Small intestine (tissue), 7 donors: Measurements from ENCODE around the gene SH3PXD2B. TPM values are rescaled to one million over a fixed set of nuclear protein-coding genes. Genes with fewer than 3 reads are reported as not detected.
"Not testable (repeated sequence)": the region's sequence is repeated elsewhere in the genome, so short reads cannot be mapped to it uniquely, and the experiment has no call there.

Experiments
- DNase-seq, 2 donors: peaks; one replicate each; pipeline versions ENCODE4 v3.0.0 to v3.0.0-alpha.2; 2013
- FAIRE-seq: peaks from 2 replicates; lab custom pipeline; 2012; peaks lifted over from hg19 to GRCh38; lab: Jason Lieb, UNC
- H3K27ac ChIP-seq, 3 donors: one replicate each; pipeline ENCODE4 v1.5.1; 2013; ENCODE audit warnings: low read length in 2 of 3, mild to moderate bottlenecking in 2 of 3, control low read depth in 1 of 3, inconsistent platforms in 1 of 3, low read depth in 1 of 3, moderate library complexity in 1 of 3
- H3K27me3 ChIP-seq, 3 donors: one replicate each; pipeline ENCODE4 v1.6.1; 2013; ENCODE audit warnings: low read length in 3 of 3, inconsistent platforms in 1 of 3; ENCODE audit not compliant: control insufficient read depth in 3 of 3, insufficient read depth in 3 of 3
- H3K36me3 ChIP-seq, 3 donors: one replicate each; pipeline ENCODE4 v1.6.1; 2013; ENCODE audit warnings: low read length in 3 of 3, inconsistent platforms in 1 of 3, low read depth in 1 of 3, mild to moderate bottlenecking in 1 of 3, moderate library complexity in 1 of 3; ENCODE audit not compliant: control insufficient read depth in 3 of 3, insufficient read depth in 2 of 3
- H3K4me1 ChIP-seq, 3 donors: one replicate each; pipeline ENCODE4 v1.6.1; 2013; ENCODE audit warnings: low read length in 2 of 3, inconsistent platforms in 1 of 3, low read depth in 1 of 3, mild to moderate bottlenecking in 1 of 3, moderate library complexity in 1 of 3; ENCODE audit not compliant: control insufficient read depth in 3 of 3, insufficient read depth in 2 of 3
- H3K4me3 ChIP-seq, 3 donors: one replicate each; pipeline ENCODE4 v1.5.1; 2013; ENCODE audit warnings: low read length in 3 of 3, control low read depth in 1 of 3, inconsistent platforms in 1 of 3, low read depth in 1 of 3, mild to moderate bottlenecking in 1 of 3, moderate library complexity in 1 of 3
- H3K9me3 ChIP-seq, 2 donors: one replicate each; pipeline ENCODE4 v1.6.1; 2013; ENCODE audit warnings: low read depth in 1 of 2, low read length in 1 of 2; ENCODE audit not compliant: control insufficient read depth in 2 of 2, insufficient read depth in 1 of 2
- WGBS, 3 donors: extraction: QIAGEN DNeasy Blood & Tissue Kit; methylation state at CpG; one replicate each; pipeline ENCODE4 v1.1.7; 2013; 5-methylcytosine and 5-hydroxymethylcytosine counted together
- polyA plus RNA-seq, 4 donors: library from polyadenylated mRNA; stranded (reverse) in 3 of 4; unstranded in 1 of 4; fragments of 200-250 nt in 3 of 4; fragments of 120-200 nt in 1 of 4; gene quantifications; one replicate each; pipeline versions ENCODE4 v1.2.1 to v1.2.3, GENCODE V29; 2013
- donor health status: healthy with polysubstance abuse.
- donor health status: control.
- donor health status: control.
- donor health status: Bipolar disorder and iron deficiency.
- donor health status: healthy.

Gene SH3PXD2B
- polyA plus RNA-seq, 4 donors = 1.1 to 11.9 (median 6.5) TPM

DNA sequence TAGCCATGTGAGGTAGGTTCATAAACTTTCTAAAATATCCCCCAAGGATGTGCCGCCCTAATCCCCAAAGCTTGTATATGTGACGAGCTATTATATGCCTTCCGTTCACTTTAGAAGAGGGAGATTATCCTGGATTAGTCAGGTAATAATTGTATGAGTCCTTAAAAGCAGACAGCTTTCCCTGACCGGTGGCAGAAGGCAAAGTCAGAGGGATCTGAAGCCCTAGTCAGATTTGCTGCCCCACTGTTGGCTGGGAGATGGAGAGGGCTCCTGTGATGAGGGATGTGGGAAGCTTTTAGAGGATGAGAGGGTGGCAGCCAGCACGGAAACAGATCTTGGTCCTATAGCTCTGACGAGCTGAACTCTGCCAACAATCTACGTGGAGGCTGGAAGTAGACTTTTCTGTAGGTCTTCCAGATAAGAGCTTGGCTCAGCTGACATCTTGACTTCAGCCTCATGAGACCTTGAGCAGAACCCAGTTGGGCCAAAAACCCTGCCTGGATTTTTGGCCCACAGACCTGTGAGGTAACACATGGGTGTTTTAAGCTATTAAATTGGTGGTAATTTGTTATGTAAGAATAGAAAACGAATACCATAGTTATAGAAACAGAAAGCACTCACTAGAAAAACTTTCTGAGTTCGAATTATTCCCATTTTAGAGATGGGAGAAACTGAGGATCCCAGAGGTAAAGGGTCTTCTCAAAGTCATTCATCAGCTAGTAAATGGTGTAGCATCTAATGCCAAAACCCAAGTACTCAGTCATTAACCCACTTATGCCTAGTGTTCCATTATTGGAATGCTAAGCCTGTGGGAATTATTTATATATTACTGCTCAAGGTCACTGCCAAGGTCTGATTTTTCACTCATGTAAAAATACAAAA is 48.9 kb downstream of the SH3PXD2B start:
- no peak for DNase-seq
- FAIRE-seq = no peak
- Histone ChIP-seq H3K36me3 (peaks cover 0 to 22% (median 0%) of the 10 kb centered on the region in 3 donors), H3K4me3 (no peak overlapping the region), H3K27me3 (no peaks in the 10 kb centered on the region), H3K27ac (no peak overlapping the region), H3K9me3 (peaks cover 0 to 5% of the 10 kb centered on the region in 2 donors), H3K4me1 (peaks cover 0 to 13% (median 0%) of the 10 kb centered on the region in 3 donors)
- WGBS, 3 donors = 71 to 87% (median 73%) methylated on average over 9 of the region's 9 CpGs

DNA sequence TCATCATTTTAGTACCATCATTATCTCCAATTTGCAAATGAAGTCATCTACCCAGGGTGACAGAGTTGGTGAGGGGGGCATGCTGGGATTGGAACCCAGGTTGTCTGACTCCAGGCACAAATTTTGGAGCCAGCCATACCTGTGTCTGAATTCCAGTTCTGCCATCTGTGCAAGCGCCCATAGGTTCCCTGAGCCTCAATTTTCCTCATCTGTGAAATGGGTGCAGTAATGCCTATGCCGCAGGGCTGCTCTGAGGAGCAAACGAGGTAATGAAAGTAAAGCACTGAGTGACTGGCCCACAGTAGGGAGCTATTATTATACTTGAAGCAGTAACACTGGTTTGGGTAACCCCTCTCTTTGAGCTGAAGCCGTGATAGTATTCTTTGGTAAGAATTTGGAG is 49.6 kb downstream of the SH3PXD2B start:
- Histone ChIP-seq H3K4me1 (peaks cover 0 to 13% (median 0%) of the 10 kb centered on the region in 3 donors), H3K27ac (no peak overlapping the region)

DNA sequence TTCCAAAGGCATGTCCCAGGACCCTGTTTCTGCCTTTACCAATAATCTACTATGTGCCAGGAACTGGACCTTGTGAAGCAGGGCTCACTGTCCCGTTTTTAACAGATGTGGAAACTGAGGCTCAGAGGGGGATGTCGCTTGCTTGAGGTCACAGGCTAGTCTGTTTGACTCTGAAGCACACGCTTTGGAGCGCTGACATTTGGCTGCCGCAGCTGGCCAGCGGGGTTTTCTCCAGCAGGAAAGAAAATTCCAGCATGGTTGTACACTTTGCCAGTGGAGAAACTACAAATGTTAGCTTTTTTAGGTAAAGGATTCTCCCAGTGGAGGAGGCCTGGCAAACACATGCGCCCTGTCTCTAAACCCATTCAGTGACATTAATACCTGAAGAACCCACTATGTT is 50.5 kb downstream of the SH3PXD2B start:
- Histone ChIP-seq H3K9me3 (peaks cover 0 to 5% of the 10 kb centered on the region in 2 donors), H3K36me3 (peaks cover 0 to 22% (median 0%) of the 10 kb centered on the region in 3 donors), H3K27ac (peak overlapping the region in 2 of 3 donors; percentile 63 to 89), H3K4me1 (peaks cover 0 to 13% (median 0%) of the 10 kb centered on the region in 3 donors), H3K27me3 (no peaks in the 10 kb centered on the region), H3K4me3 (no peak overlapping the region)
- 64 to 89% (median 85%) methylated on average over 7 of the region's 7 CpGs for WGBS, 3 donors
- FAIRE-seq (no peak), DNase-seq (no peak)

More for the DNA sequence above, 49.6 kb downstream of the SH3PXD2B start:
- no peak overlapping the region for H3K4me3 ChIP-seq
- no peaks in the 10 kb centered on the region for H3K27me3 ChIP-seq
- H3K36me3 ChIP-seq = peaks cover 0 to 22% (median 0%) of the 10 kb centered on the region in 3 donors
- H3K9me3 ChIP-seq = peaks cover 0 to 5% of the 10 kb centered on the region in 2 donors
- DNase-seq (no peak), FAIRE-seq (no peak)
- WGBS, 3 donors = 88 to 93% (median 93%) methylated on average over 4 of the region's 4 CpGs

DNA sequence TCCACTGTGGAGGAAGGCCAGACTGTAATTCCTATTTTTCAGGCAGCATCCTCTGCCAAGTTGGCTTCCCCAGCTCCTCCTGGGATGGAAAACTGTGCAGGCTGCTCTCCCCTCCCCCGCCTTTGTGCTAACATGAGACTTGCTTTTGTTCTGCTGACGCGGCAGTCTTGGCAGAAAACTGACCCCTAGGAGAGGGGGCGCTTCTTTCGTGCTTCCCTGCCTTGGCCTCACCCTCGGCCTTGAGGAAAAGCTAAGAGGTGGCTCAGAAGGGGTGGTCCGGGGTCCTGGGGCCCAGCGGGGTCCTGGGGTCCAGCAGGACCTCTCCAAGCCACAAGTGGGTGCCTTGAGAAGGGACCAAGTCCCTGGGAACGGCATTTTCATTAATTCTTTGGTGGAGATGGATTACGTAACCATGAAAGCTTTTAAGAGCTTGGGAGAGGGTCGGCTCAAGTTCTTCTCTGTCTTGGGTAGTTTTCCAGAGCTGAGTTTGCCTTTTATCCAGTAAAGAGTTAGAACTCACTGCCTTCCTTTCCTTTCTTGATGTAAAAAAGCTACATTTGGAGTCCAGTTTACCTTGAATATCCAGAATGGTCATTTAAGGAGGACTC is 51.0 kb downstream of the SH3PXD2B start:
- peaks cover 0 to 5% of the 10 kb centered on the region in 2 donors for H3K9me3 ChIP-seq
- H3K4me1 ChIP-seq = peaks cover 0 to 13% (median 0%) of the 10 kb centered on the region in 3 donors
- H3K27me3 ChIP-seq = no peaks in the 10 kb centered on the region
- DNase-seq = peak in 1 of 2 donors; percentile 57
- no peak overlapping the region for H3K4me3 ChIP-seq
- no peak for FAIRE-seq
- WGBS, 3 donors = 51 to 85% (median 71%) methylated on average over 11 of the region's 11 CpGs
- peaks cover 0 to 22% (median 0%) of the 10 kb centered on the region in 3 donors for H3K36me3 ChIP-seq
- H3K27ac ChIP-seq = peak overlapping the region in 2 of 3 donors; percentile 64 to 89

DNA sequence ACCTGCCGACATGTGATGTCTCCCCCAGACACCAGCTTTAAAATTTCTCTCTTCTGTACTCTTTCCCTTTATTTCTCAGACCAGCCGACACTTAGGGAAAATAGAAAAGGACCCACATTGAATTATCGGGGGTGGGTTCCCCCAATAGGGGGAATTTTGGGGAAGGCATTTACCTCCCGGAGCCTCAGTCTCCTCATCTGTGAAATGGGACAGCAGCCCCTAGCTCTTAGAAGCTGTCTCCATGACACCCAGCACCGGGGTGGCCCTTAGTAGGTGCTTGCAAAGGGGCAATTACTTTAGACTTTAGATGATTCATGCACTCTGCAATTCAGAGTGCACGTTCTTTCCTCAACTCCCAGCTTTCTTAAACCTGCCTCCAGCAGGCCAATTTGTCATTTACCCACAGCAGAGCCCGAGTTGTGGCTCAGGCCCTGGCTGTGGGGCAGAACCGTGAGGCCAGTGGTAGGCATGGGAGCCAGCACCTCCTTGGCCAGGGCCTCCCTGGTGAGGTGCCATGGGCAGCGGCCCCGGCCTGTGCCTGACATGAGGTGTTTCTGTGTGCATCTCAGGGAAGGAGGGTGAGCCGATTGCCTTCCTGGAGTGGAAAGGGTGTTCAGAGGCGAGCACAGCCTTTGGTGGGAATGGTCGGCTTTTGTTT is 51.7 kb downstream of the SH3PXD2B start:
- Histone ChIP-seq H3K9me3 (peaks cover 0 to 5% of the 10 kb centered on the region in 2 donors), H3K4me3 (no peak overlapping the region), H3K4me1 (peaks cover 0 to 13% (median 0%) of the 10 kb centered on the region in 3 donors), H3K27me3 (no peaks in the 10 kb centered on the region), H3K27ac (peak overlapping the region in 2 of 3 donors; percentile 64 to 89), H3K36me3 (peaks cover 0 to 22% (median 0%) of the 10 kb centered on the region in 3 donors)
- FAIRE-seq = no peak
- WGBS, 3 donors = 69 to 92% (median 91%) methylated on average over 13 of the region's 13 CpGs
- no peak for DNase-seq

DNA sequence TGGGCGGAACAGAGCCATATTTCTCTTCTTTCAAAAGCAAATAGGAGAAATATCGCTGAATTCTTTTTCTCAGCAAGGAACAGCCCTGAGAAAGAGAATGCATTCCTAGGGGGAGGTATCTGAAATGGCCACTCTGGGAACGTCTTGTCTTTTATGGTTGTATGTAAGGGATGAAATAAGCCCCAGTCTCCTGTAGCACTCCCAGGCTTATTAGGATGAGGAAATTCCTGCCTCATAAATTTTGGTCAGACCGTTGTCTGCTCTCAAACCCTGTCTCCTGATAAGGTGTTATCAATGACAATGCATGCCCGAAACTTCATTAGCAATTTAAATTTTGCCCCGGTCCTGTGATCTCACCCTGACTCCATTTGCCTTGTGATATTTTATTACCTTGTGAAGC is 52.3 kb downstream of the SH3PXD2B start:
- not testable (repeated sequence) for H3K9me3 ChIP-seq, H3K4me3 ChIP-seq, FAIRE-seq, DNase-seq, H3K27me3 ChIP-seq, H3K27ac ChIP-seq
- peaks cover 0 to 13% (median 0%) of the 10 kb centered on the region in 3 donors for H3K4me1 ChIP-seq
- 89 to 93% (median 91%) methylated on average over 6 of the region's 6 CpGs for WGBS, 3 donors
- peaks cover 0 to 19% (median 0%) of the 10 kb centered on the region in 3 donors for H3K36me3 ChIP-seq

DNA sequence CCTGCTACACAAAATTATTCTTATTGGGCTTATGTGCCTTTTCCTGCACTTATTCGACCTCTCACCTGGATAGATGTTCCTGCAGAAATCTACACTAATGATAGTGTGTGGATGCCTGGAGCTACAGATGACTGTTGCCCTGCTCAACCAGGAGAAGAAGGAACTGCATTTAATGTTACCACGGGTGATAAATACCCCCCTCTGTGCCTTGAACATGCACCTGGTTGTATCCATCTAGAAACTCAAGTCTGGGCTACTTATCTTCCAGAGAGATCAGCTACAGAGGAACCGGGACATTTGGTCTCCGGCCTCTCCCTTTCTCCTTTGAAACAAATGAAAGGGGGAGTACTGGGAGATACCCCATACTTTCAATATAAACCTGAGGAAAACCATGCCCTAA is 54.5 kb downstream of the SH3PXD2B start:
- no peak overlapping the region for H3K27ac ChIP-seq
- H3K4me3 ChIP-seq = no peak overlapping the region
- DNase-seq (no peak), FAIRE-seq (no peak)
- WGBS, 3 donors = 84 to 92% (median 85%) methylated on average over 4 of the region's 4 CpGs
- H3K9me3 ChIP-seq = peaks cover 0 to 14% of the 10 kb centered on the region in 2 donors
- H3K4me1 ChIP-seq = peaks cover 0 to 13% (median 0%) of the 10 kb centered on the region in 3 donors
- no peaks in the 10 kb centered on the region for H3K27me3 ChIP-seq
- H3K36me3 ChIP-seq = peaks cover 0 to 14% (median 0%) of the 10 kb centered on the region in 3 donors

DNA sequence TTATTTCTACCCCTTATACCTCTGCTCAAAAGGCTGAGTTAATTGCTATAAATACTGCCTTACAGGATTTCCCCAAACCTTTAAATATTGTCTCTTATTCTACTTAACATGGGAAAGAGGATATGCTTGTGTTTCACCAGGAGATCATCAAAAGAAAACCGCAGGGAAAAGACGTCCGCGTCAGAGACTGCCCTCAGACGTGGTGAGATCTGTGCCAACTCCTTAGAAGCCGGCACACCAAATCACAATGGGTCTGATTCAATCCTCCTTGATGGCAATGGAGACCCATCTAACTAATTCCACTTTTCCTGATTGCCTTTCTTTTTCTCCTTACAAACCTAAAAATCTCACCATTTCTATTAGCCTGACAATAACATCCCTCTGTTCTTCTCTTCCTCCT is 55.0 kb downstream of the SH3PXD2B start:
- Histone ChIP-seq H3K9me3 (peaks cover 0 to 14% of the 10 kb centered on the region in 2 donors), H3K36me3 (peaks cover 0 to 15% (median 0%) of the 10 kb centered on the region in 3 donors), H3K27me3 (no peaks in the 10 kb centered on the region), H3K27ac (no peak overlapping the region), H3K4me3 (no peak overlapping the region), H3K4me1 (peaks cover 0 to 13% (median 0%) of the 10 kb centered on the region in 3 donors)
- DNase-seq (no peak), FAIRE-seq (no peak)
- 85 to 95% (median 86%) methylated on average over 6 of the region's 6 CpGs for WGBS, 3 donors
